Nephron (organoid): ENCODE measurements around the gene CSNK2A2.

Experiments used
- H3K27ac Mint-ChIP-seq, 3 experiments: 2 replicates each; pipeline ENCODE4 v1.8.0; 2020; ENCODE audit warnings: mixed read lengths in 3 of 3, mild to moderate bottlenecking in 2 of 3, moderate library complexity in 1 of 3
- H3K27me3 Mint-ChIP-seq: 2 replicates; pipeline ENCODE4 v1.8.0; 2021; ENCODE audit warnings: low read depth, mild to moderate bottlenecking, moderate library complexity, mixed read lengths
- H3K36me3 Mint-ChIP-seq: 2 replicates; pipeline ENCODE4 v1.8.0; 2020; ENCODE audit warnings: low read depth, mixed read lengths
- H3K4me1 Mint-ChIP-seq: 2 replicates; pipeline ENCODE4 v1.8.0; 2020; ENCODE audit warnings: mixed read lengths
- H3K4me3 Mint-ChIP-seq, 3 experiments: 2 replicates each; pipeline ENCODE4 v1.8.0; 2020; ENCODE audit warnings: mild to moderate bottlenecking in 3 of 3, mixed read lengths in 3 of 3, moderate library complexity in 2 of 3
- H3K9me3 Mint-ChIP-seq: 2 replicates; pipeline ENCODE4 v1.8.0; 2020; ENCODE audit warnings: mixed read lengths
- TF ChIP-seq, protein P1 (sequence below), 3 experiments: fragments of 200-600 bp; sonication (generic); IDR thresholded peaks; one replicate each; pipeline ENCODE4 v1.5.0; 2021; ENCODE audit warnings: antibody characterized with exemption in 3 of 3; ENCODE audit not compliant: unreplicated experiment in 3 of 3

The CSNK2A2 gene

DNA sequence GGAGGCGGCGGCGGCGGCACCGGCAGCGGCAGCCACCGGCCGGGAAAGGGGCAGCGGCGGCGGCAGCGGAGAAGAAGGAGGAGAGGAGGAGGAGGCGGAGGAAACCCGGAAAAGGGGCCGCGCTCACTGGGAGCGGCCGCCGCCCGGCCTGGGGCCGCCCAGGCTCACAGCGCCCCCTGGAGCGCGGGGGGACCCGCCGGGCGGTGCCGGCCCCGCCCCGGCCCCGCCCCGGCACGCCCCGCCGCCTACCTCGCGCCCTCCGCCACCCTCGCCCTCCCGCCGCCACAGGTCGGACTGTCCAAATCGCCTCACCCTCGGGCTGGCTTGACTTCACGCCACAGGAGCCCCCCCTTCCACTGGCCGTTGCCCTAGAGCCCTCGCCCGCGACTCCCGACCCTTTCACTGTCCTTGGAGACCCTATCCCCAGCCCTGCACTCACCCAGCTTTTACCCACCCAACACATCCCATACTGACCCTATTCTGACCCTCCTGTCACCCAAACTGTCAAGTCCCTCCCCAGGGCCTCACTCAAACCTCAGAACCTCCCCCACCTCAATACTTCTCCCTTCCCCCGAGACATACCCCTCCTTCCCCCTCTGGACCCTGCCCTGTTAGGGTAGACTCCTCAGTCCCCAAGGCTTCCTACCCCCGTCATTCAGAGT, at the start of gene CSNK2A2:
Gene CSNK2A2 (minus strand): TSS at position 85 of the 662 bp plus-strand sequence. CDS start 370 bp downstream, outside the sequence.
- Mint-ChIP-seq H3K4me1 (peaks cover 20% of the 10 kb centered on the region), H3K4me3 (peak within 1 kb of the TSS; percentile 90 to 94 (median 91)), H3K27ac (peak within 1 kb of the TSS; percentile 59 to 73 (median 68)), H3K27me3 (peaks cover 11% of the 10 kb centered on the region), H3K9me3 (no peaks in the 10 kb centered on the region), H3K36me3 (peaks cover 29% of the 10 kb centered on the region)
- TF ChIP-seq, protein P1, sequence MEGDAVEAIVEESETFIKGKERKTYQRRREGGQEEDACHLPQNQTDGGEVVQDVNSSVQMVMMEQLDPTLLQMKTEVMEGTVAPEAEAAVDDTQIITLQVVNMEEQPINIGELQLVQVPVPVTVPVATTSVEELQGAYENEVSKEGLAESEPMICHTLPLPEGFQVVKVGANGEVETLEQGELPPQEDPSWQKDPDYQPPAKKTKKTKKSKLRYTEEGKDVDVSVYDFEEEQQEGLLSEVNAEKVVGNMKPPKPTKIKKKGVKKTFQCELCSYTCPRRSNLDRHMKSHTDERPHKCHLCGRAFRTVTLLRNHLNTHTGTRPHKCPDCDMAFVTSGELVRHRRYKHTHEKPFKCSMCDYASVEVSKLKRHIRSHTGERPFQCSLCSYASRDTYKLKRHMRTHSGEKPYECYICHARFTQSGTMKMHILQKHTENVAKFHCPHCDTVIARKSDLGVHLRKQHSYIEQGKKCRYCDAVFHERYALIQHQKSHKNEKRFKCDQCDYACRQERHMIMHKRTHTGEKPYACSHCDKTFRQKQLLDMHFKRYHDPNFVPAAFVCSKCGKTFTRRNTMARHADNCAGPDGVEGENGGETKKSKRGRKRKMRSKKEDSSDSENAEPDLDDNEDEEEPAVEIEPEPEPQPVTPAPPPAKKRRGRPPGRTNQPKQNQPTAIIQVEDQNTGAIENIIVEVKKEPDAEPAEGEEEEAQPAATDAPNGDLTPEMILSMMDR (IDR thresholded peaks at IDR 0.05; ENCODE audit: unreplicated experiment in 3 of 3): peak in 1 of 3 experiments; percentile 10

DNA sequence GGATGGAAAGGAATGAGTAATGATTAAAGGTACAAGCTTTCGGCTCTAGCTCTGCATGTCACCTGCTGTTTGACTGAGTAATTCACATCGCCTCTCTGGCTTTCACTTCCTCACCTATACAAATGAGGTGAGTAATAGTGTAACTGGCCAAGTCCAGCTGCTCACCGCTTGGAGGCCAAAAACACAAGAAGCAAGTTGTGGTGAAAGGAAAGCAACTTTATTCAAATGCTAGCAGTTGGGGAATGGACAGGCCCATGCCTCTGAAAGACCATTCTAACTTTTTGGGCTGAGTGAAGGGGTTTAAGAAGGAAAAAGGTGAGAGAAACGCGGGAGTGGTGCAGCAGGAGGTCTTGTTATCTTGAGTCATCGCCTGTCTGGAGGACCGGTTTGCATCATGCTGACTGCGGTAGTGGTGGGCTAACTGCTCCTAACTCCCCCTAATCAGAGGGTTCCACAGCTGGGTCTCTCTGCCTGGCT, 45.7 kb upstream of the CSNK2A2 start:
- H3K27me3 Mint-ChIP-seq: peaks cover 26% of the 10 kb centered on the region
- no peak overlapping the region for H3K27ac Mint-ChIP-seq
- no peak overlapping the region for H3K4me3 Mint-ChIP-seq
- H3K9me3 Mint-ChIP-seq: no peaks in the 10 kb centered on the region
- H3K4me1 Mint-ChIP-seq: no peaks in the 10 kb centered on the region
- TF ChIP-seq, protein P1 (IDR thresholded peaks at IDR 0.05; ENCODE audit: unreplicated experiment in 3 of 3): no peak
- no peaks in the 10 kb centered on the region for H3K36me3 Mint-ChIP-seq

GRCh38 chr16:58236831-58237230, 38.9 kb upstream of the CSNK2A2 start:
- no peaks in the 10 kb centered on the region for H3K36me3 Mint-ChIP-seq
- TF ChIP-seq, protein P1 (IDR thresholded peaks at IDR 0.05; ENCODE audit: unreplicated experiment in 3 of 3): no peak
- H3K4me1 Mint-ChIP-seq: no peaks in the 10 kb centered on the region
- peak overlapping the region; percentile 48 to 84 (median 79) for H3K4me3 Mint-ChIP-seq
- no peak overlapping the region for H3K27ac Mint-ChIP-seq
- peaks cover 30% of the 10 kb centered on the region for H3K27me3 Mint-ChIP-seq
- no peaks in the 10 kb centered on the region for H3K9me3 Mint-ChIP-seq

DNA sequence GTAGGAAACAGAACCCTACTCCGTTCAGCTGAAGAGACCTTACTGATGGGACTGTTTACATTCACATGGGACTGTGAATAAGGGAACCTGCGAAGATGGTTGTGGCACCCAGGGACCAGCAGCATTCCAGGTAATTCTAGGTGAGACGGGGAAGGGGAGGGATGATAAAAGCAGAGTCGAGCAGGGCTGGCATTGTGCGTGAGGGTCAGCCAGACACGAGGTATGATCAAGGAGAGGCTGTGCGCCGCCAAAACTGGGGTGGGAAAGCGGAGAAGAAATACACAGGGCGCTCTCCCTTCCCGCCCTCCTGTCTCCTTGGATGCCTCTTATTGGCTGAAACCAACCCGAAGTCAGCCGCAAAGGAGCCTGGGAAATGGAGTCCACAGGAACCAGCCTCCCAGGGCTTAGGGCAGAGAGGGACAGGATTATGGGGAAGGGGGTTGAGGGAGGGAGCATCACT, 38.4 kb upstream of the CSNK2A2 start:
- no peaks in the 10 kb centered on the region for H3K36me3 Mint-ChIP-seq
- peaks cover 30% of the 10 kb centered on the region for H3K27me3 Mint-ChIP-seq
- H3K4me1 Mint-ChIP-seq: no peaks in the 10 kb centered on the region
- H3K4me3 Mint-ChIP-seq: peak overlapping the region; percentile 79 to 84 (median 84)
- no peak overlapping the region for H3K27ac Mint-ChIP-seq
- no peaks in the 10 kb centered on the region for H3K9me3 Mint-ChIP-seq
- TF ChIP-seq, protein P1 (IDR thresholded peaks at IDR 0.05; ENCODE audit: unreplicated experiment in 3 of 3): no peak

- no peaks in the 10 kb centered on the region for H3K9me3 Mint-ChIP-seq
- H3K27ac Mint-ChIP-seq: no peak overlapping the region
- TF ChIP-seq, protein P1 (IDR thresholded peaks at IDR 0.05; ENCODE audit: unreplicated experiment in 3 of 3): no peak
- no peaks in the 10 kb centered on the region for H3K4me1 Mint-ChIP-seq
- no peaks in the 10 kb centered on the region for H3K36me3 Mint-ChIP-seq
- H3K4me3 Mint-ChIP-seq: peak overlapping the region; percentile 79 to 84 (median 84)
- H3K27me3 Mint-ChIP-seq: peaks cover 30% of the 10 kb centered on the region
Observed at GRCh38 chr16:58235663-58236062, 37.8 kb upstream of the CSNK2A2 start.
